Measurements from ENCODE around the gene SYCP2L.
A peak's percentile ranks its signal among the peaks of the same experiment; 100 is the strongest.

DNA sequence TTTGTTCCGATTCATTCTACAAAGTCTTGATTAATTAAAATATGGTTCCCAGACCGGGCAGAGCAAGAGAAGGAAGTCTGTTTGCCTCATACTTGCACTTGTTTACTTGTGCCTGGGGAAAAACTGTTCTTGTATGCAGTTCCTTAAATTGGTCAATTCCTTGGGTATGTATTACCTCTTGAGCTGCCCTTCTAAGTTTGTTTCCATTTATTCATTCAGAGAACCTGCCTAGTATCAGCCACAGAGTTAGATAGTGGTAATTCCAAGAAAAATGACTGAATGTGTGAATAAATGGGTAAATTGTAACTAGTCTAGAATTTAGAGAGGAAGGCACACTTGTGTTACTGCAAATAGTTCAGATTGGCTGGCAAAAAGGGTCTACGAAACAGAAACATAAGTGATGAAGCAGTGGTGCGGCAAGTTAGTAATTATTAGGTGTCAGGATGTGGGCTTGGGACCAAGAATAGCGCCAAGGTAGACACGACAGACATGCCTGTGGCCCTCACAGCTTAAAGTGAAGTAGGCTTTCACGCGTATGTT lies 48.0 kb upstream of the SYCP2L start:
- TF ChIP-seq EP300 (IDR thresholded peaks at IDR 0.05; ENCODE audit: borderline replicate concordance in 1 of 2, control insufficient read depth in 1 of 2, low read depth in 2 of 2, low read length in 2 of 2) (peak in 1 of 2 experiments; percentile 64; a peak in 2 of 4 replicates), CTCF (IDR thresholded peaks at IDR 0.05 in 2 of 3, conservative IDR thresholded peaks at IDR 0.05 in 1 of 3; ENCODE audit: control insufficient read depth in 2 of 3, extremely low read depth in 1 of 3, insufficient read depth in 1 of 3, low read depth in 3 of 3, low read length in 3 of 3) (no peak), JUNB (IDR thresholded peaks at IDR 0.05) (peak; percentile 74), POLR2A (IDR thresholded peaks at IDR 0.05; ENCODE audit: low read depth, low read length) (no peak), POLR2AphosphoS5 (IDR thresholded peaks at IDR 0.05; ENCODE audit: low read length) (no peak), CEBPB (IDR thresholded peaks at IDR 0.05; ENCODE audit: borderline replicate concordance in 1 of 2, low read depth in 2 of 2, low read length in 2 of 2) (no peak), STAT1 (conservative IDR thresholded peaks at IDR 0.05) (no peak), GABPA (IDR thresholded peaks at IDR 0.05; ENCODE audit: low read depth) (no peak), PRDM15 (CRISPR knock-in tag; IDR thresholded peaks at IDR 0.05) (no peak), ZBED1 (IDR thresholded peaks at IDR 0.05; ENCODE audit: borderline replicate concordance) (peak; percentile 75; the same call in 1 of the 2 replicates)

Data from GM12878 (cell line).